ENCODE measurements around the gene CHRDL2. TPM values are rescaled to one million over a fixed set of nuclear protein-coding genes. Genes with fewer than 3 reads are reported as not detected.

Gene CHRDL2
- total RNA-seq, 1 experiment from 2014 or later, result 7.7 TPM

GRCh38 chr11:74714904-74715303, 16.3 kb downstream of the CHRDL2 start:
- no TSS peak for BruUV-seq (replicated peaks)
- H3K4me3 ChIP-seq (ENCODE audit: low read depth, low read length, poor library complexity, severe bottlenecking), result no peak overlapping the region
- H3K4me1 ChIP-seq (ENCODE audit: insufficient read depth, low read length, poor library complexity, severe bottlenecking), result peaks cover 8% of the 10 kb centered on the region
- no peak for DNase-seq (ENCODE audit: low spot score)
- CTCF ChIA-PET, result no interaction called here
- no peaks in the 10 kb centered on the region for H3K27me3 ChIP-seq (replicated peaks; ENCODE audit: insufficient read depth, low read depth, low read length, poor library complexity)
- no peak for TF ChIP-seq CTCF (conservative IDR thresholded peaks at IDR 0.05; ENCODE audit: low read depth, low read length)
- TF ChIP-seq EZH2 (IDR thresholded peaks at IDR 0.05; ENCODE audit: borderline replicate concordance, low read depth, low read length, poor library complexity, severe bottlenecking), result no peak
- intact Hi-C loops (cut with micrococcal nuclease; ENCODE audit: unreplicated experiment), result no loop called here
- POLR2A ChIA-PET (ENCODE audit: low non-redundant PET), result no interaction called here
- no peak overlapping the region for H3K27ac ChIP-seq (ENCODE audit: low read depth, low read length, poor library complexity, severe bottlenecking)
- no peaks in the 10 kb centered on the region for H3K9me3 ChIP-seq (ENCODE audit: low read depth, low read length, poor library complexity, severe bottlenecking)
- H3K36me3 ChIP-seq (ENCODE audit: insufficient read depth, low read length, poor library complexity, severe bottlenecking), result no peaks in the 10 kb centered on the region

- no peak for DNase-seq (ENCODE audit: low spot score)
- TF ChIP-seq EZH2 (IDR thresholded peaks at IDR 0.05; ENCODE audit: borderline replicate concordance, low read depth, low read length, poor library complexity, severe bottlenecking) (no peak), CTCF (conservative IDR thresholded peaks at IDR 0.05; ENCODE audit: low read depth, low read length) (no peak)
- Histone ChIP-seq H3K27ac (ENCODE audit: low read depth, low read length, poor library complexity, severe bottlenecking) (no peak overlapping the region), H3K9me3 (ENCODE audit: low read depth, low read length, poor library complexity, severe bottlenecking) (no peaks in the 10 kb centered on the region), H3K36me3 (ENCODE audit: insufficient read depth, low read length, poor library complexity, severe bottlenecking) (no peaks in the 10 kb centered on the region), H3K4me3 (ENCODE audit: low read depth, low read length, poor library complexity, severe bottlenecking) (no peak overlapping the region), H3K4me1 (ENCODE audit: insufficient read depth, low read length, poor library complexity, severe bottlenecking) (peaks cover 8% of the 10 kb centered on the region), H3K27me3 (replicated peaks; ENCODE audit: insufficient read depth, low read depth, low read length, poor library complexity) (no peaks in the 10 kb centered on the region)
- BruUV-seq (replicated peaks), result no TSS peak
- intact Hi-C loops (cut with micrococcal nuclease; ENCODE audit: unreplicated experiment), result no loop called here
- ChIA-PET POLR2A (ENCODE audit: low non-redundant PET) (no interaction called here), CTCF (no interaction called here)
Measured at GRCh38 chr11:74713686-74714085, 17.5 kb downstream of the CHRDL2 start.

GRCh38 chr11:74710281-74710938, 20.8 kb downstream of the CHRDL2 start:
- CTCF ChIA-PET, result interaction anchor here (1.1 kb wide), 1 partner anchor 8 kb away, joined by 3 read pairs; no protein-coding TSS in a partner anchor
- no peak overlapping the region for H3K4me3 ChIP-seq (ENCODE audit: low read depth, low read length, poor library complexity, severe bottlenecking)
- H3K27ac ChIP-seq (ENCODE audit: low read depth, low read length, poor library complexity, severe bottlenecking), result no peak overlapping the region
- peak; percentile 24 for DNase-seq (ENCODE audit: low spot score)
- no peaks in the 10 kb centered on the region for H3K27me3 ChIP-seq (replicated peaks; ENCODE audit: insufficient read depth, low read depth, low read length, poor library complexity)
- BruUV-seq (replicated peaks), result no TSS peak
- no peak for TF ChIP-seq CTCF (conservative IDR thresholded peaks at IDR 0.05; ENCODE audit: low read depth, low read length)
- no peak for TF ChIP-seq EZH2 (IDR thresholded peaks at IDR 0.05; ENCODE audit: borderline replicate concordance, low read depth, low read length, poor library complexity, severe bottlenecking)
- peaks cover 8% of the 10 kb centered on the region for H3K4me1 ChIP-seq (ENCODE audit: insufficient read depth, low read length, poor library complexity, severe bottlenecking)
- no peaks in the 10 kb centered on the region for H3K9me3 ChIP-seq (ENCODE audit: low read depth, low read length, poor library complexity, severe bottlenecking)
- no peaks in the 10 kb centered on the region for H3K36me3 ChIP-seq (ENCODE audit: insufficient read depth, low read length, poor library complexity, severe bottlenecking)
- intact Hi-C loops (cut with micrococcal nuclease; ENCODE audit: unreplicated experiment), result no loop called here
- POLR2A ChIA-PET (ENCODE audit: low non-redundant PET), result no interaction called here

Measured in A673 (cell line).